CD4-positive, alpha-beta T cell (primary cell): ENCODE measurements around the gene FRRS1L. TPM values are rescaled to one million over a fixed set of nuclear protein-coding genes. Genes with fewer than 3 reads are reported as not detected.

Experiments used
- ATAC-seq: fragments of 200-7000 bp; cut with Tn5 transposase; one replicate; pipeline ENCODE4 v1.10.0; 2022; ENCODE audit warnings: mild to moderate bottlenecking; ENCODE audit not compliant: poor library complexity
- CTCF ChIA-PET: fragments of 350-600 bp; sonication (Branson Sonifier 250); formaldehyde crosslinking; loops from one replicate; lab custom pipeline; 2021; ENCODE audit warnings: antibody characterized with exemption, inconsistent platforms; lab: Charles Lee
- POLR2A ChIA-PET: fragments of 350-600 bp; sonication (Branson Sonifier 250); formaldehyde crosslinking; loops from one replicate; lab custom pipeline; 2021; ENCODE audit warnings: antibody characterized with exemption, inconsistent platforms; lab: Charles Lee
- DNase-seq, 14 experiments: peaks; one replicate each; pipeline ENCODE4 v3.0.0-alpha.2; 2013 to 2020; ENCODE audit warnings: mixed read lengths in 2 of 14
- H3K27ac ChIP-seq, 2 donors: one replicate each; pipeline versions ENCODE4 v1.5.1 to v1.7.0; 2013; ENCODE audit warnings: low read length in 2 of 2, low read depth in 1 of 2, mild to moderate bottlenecking in 1 of 2
- H3K27me3 ChIP-seq, 2 experiments: 1 replicate in 1 of 2; 2 replicates in 1 of 2; pipeline versions ENCODE4 v1.6.1 to v1.7.0; 2013; ENCODE audit warnings: low read length in 2 of 2, control low read depth in 1 of 2, mild to moderate bottlenecking in 1 of 2, moderate library complexity in 1 of 2; ENCODE audit not compliant: insufficient read depth in 2 of 2, control insufficient read depth in 1 of 2
- H3K36me3 ChIP-seq: one replicate; pipeline ENCODE4 v1.6.1; 2013; ENCODE audit warnings: low read length, control low read depth; ENCODE audit not compliant: insufficient read depth
- H3K4me1 ChIP-seq: one replicate; pipeline ENCODE4 v1.6.1; 2013; ENCODE audit warnings: low read length, control low read depth; ENCODE audit not compliant: insufficient read depth
- H3K4me3 ChIP-seq: one replicate; pipeline ENCODE4 v1.5.1; 2013; ENCODE audit warnings: mild to moderate bottlenecking, low read length, moderate library complexity
- H3K9me3 ChIP-seq, 2 experiments: 1 replicate in 1 of 2; 2 replicates in 1 of 2; pipeline versions ENCODE4 v1.6.1 to v1.7.0; 2013; ENCODE audit warnings: low read length in 2 of 2, mild to moderate bottlenecking in 2 of 2, control low read depth in 1 of 2, moderate library complexity in 1 of 2; ENCODE audit not compliant: control insufficient read depth in 1 of 2, insufficient read depth in 1 of 2
- H3K27ac Mint-ChIP-seq: one replicate; pipeline ENCODE4 v1.8.0; 2020; ENCODE audit warnings: mixed read lengths
- H3K27me3 Mint-ChIP-seq: one replicate; pipeline ENCODE4 v1.8.0; 2021; ENCODE audit warnings: mixed read lengths
- H3K36me3 Mint-ChIP-seq: one replicate; pipeline ENCODE4 v1.8.0; 2021; ENCODE audit warnings: low read depth, mixed read lengths
- H3K4me1 Mint-ChIP-seq: one replicate; pipeline ENCODE4 v1.8.0; 2021; ENCODE audit warnings: low read depth, mixed read lengths
- H3K4me3 Mint-ChIP-seq: one replicate; pipeline ENCODE4 v1.8.0; 2020; ENCODE audit warnings: mild to moderate bottlenecking, mixed read lengths
- H3K9me3 Mint-ChIP-seq: one replicate; pipeline ENCODE4 v1.8.0; 2020; ENCODE audit warnings: mixed read lengths
- intact Hi-C, 2 experiments: fragments of 100-400 bp; cut with DNase I in 1 of 2; cut with micrococcal nuclease in 1 of 2; formaldehyde crosslinking; loops; one replicate each; pipeline versions ENCODE4 v1.15.1 to v1.9.0; 2023 to 2025; cut with DNase I, micrococcal nuclease
- total RNA-seq, 174 experiments: library from RNA in 2 of 174; stranded (reverse) in 2 of 174; gene quantifications; one replicate each; pipeline ENCODE4 v1.2.3 and lab custom pipeline; 2021 to 2026
- TF ChIP-seq, protein P1 (sequence below): fragments of 200-600 bp; IDR thresholded peaks from one replicate; pipeline ENCODE4 v1.8.0; 2022; ENCODE audit warnings: antibody characterized with exemption, mild to moderate bottlenecking

Gene FRRS1L
- total RNA-seq, 2 experiments from 2014 or later = not detected

DNA sequence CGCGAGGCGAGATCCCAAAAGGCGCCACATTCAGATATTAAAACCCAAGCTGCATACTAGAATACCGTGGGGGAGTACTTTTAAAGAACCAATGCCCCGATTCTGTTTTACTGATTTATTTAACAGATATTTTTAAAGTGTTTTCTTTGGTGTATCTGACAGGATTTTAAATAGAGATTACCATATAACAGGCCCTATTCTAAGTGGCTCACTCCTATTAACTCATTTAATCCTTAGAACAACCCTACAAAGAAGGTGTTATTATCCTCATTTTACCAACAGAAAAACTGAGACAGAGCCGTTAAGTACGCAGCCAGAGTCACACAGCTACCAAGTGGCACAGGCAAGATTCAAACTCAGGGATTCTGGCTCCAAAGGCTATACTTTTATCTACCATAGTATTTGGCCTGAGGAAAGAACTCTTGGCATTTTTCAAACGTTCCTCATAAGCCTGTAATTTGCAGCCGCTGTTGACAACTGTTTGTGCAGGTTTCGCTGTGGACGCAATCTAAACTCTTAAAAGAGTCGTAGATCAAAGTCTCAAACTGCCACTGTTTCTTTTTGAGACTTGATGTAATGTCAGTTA is 46.8 kb downstream of the FRRS1L start:
- no peak for ATAC-seq
- no peaks in the 10 kb centered on the region for H3K9me3 Mint-ChIP-seq
- intact Hi-C loops = loop anchor here (1.0 to 10.0 kb wide), 3 partner anchors 10 to 1835 kb away; partner anchors contain the start of genes CTNNAL1 (in 1 of the 2) and RAD23B (in 1 of the 2)

GRCh38 chr9:109119439-109120203 is 47.4 kb downstream of the FRRS1L start, which contains the start of gene TMEM245:
Gene TMEM245, minus strand, starts transcription at chr9:109119947. Its CDS starts 34 bp downstream, at chr9:109119913.
- Histone ChIP-seq H3K27me3 (no peaks in the 10 kb centered on the region), H3K4me3 (peak within 1 kb of the TSS; percentile 94), H3K4me1 (peaks cover 47% of the 10 kb centered on the region), H3K36me3 (no peaks in the 10 kb centered on the region), H3K9me3 (no peaks in the 10 kb centered on the region), H3K27ac (peak within 1 kb of the TSS; percentile 55 to 68)
- ATAC-seq (peak; percentile 94), DNase-seq (peak; percentile 88 to 98 (median 92))
- intact Hi-C loops = loop anchor here (1.0 to 10.0 kb wide), 9 partner anchors 9 to 1835 kb away; partner anchors contain the start of genes ABITRAM (in 1 of the 2), CTNNAL1 (in 1 of the 2), ELP1 (in 1 of the 2) and RAD23B (in 1 of the 2)
- Mint-ChIP-seq H3K4me3 (peak within 1 kb of the TSS; percentile 97), H3K27me3 (no peaks in the 10 kb centered on the region), H3K9me3 (no peaks in the 10 kb centered on the region), H3K4me1 (peaks cover 39% of the 10 kb centered on the region), H3K36me3 (peaks cover 25% of the 10 kb centered on the region), H3K27ac (peak within 1 kb of the TSS; percentile 84)
- POLR2A ChIA-PET = interaction anchor here (0.6 to 3.4 kb wide), 14 partner anchors 8 to 186 kb away, joined by 3 to 31 read pairs (median 8); partner anchors contain the start of genes ABITRAM and ELP1
- CTCF ChIA-PET = interaction anchor here (0.6 to 0.9 kb wide), 3 partner anchors 8 to 1838 kb away, joined by 3 read pairs; no protein-coding TSS in a partner anchor
- TF ChIP-seq, protein P1, sequence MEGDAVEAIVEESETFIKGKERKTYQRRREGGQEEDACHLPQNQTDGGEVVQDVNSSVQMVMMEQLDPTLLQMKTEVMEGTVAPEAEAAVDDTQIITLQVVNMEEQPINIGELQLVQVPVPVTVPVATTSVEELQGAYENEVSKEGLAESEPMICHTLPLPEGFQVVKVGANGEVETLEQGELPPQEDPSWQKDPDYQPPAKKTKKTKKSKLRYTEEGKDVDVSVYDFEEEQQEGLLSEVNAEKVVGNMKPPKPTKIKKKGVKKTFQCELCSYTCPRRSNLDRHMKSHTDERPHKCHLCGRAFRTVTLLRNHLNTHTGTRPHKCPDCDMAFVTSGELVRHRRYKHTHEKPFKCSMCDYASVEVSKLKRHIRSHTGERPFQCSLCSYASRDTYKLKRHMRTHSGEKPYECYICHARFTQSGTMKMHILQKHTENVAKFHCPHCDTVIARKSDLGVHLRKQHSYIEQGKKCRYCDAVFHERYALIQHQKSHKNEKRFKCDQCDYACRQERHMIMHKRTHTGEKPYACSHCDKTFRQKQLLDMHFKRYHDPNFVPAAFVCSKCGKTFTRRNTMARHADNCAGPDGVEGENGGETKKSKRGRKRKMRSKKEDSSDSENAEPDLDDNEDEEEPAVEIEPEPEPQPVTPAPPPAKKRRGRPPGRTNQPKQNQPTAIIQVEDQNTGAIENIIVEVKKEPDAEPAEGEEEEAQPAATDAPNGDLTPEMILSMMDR = no peak

More for the DNA sequence above, 46.8 kb downstream of the FRRS1L start:
- no peak overlapping the region for H3K27ac ChIP-seq
- peak overlapping the region; percentile 94 for H3K4me3 ChIP-seq
- CTCF ChIA-PET = interaction anchor here (0.6 to 0.9 kb wide), 3 partner anchors 8 to 1839 kb away, joined by 3 read pairs; no protein-coding TSS in a partner anchor
- POLR2A ChIA-PET = interaction anchor here (0.6 to 3.4 kb wide), 13 partner anchors 9 to 186 kb away, joined by 3 to 31 read pairs (median 8); partner anchors contain the start of genes ABITRAM and ELP1
- H3K9me3 ChIP-seq = no peaks in the 10 kb centered on the region
- Mint-ChIP-seq H3K4me1 (peaks cover 33% of the 10 kb centered on the region), H3K4me3 (peak overlapping the region; percentile 97), H3K27ac (peak overlapping the region; percentile 84), H3K27me3 (no peaks in the 10 kb centered on the region), H3K36me3 (peaks cover 21% of the 10 kb centered on the region)
- H3K4me1 ChIP-seq = peaks cover 41% of the 10 kb centered on the region
- H3K27me3 ChIP-seq = no peaks in the 10 kb centered on the region
- no peaks in the 10 kb centered on the region for H3K36me3 ChIP-seq
- no peak for DNase-seq
- TF ChIP-seq, protein P1 = no peak

GRCh38 chr9:109118808-109119438 is 48.1 kb downstream of the FRRS1L start:
- H3K27ac Mint-ChIP-seq = peak overlapping the region; percentile 84
- no peaks in the 10 kb centered on the region for H3K36me3 ChIP-seq
- TF ChIP-seq, protein P1 = no peak
- ChIA-PET POLR2A (interaction anchor here (1.3 to 3.4 kb wide), 12 partner anchors 8 to 185 kb away, joined by 3 to 31 read pairs (median 10); partner anchors contain the start of genes ABITRAM and ELP1), CTCF (interaction anchor here (0.8 kb wide), 1 partner anchor 37 kb away, joined by 3 read pairs; no protein-coding TSS in a partner anchor)
- H3K4me1 Mint-ChIP-seq = peaks cover 46% of the 10 kb centered on the region
- H3K4me3 ChIP-seq = peak overlapping the region; percentile 94
- no peak for ATAC-seq
- no peaks in the 10 kb centered on the region for H3K27me3 ChIP-seq
- intact Hi-C loops = loop anchor here (2.0 to 5.0 kb wide), 6 partner anchors 16 to 187 kb away; partner anchors contain the start of genes ABITRAM (in 1 of the 2) and ELP1 (in 1 of the 2)
- peak overlapping the region; percentile 97 for H3K4me3 Mint-ChIP-seq
- peak overlapping the region in 1 of 2 donors; percentile 68 for H3K27ac ChIP-seq
- no peaks in the 10 kb centered on the region for H3K9me3 Mint-ChIP-seq
- peaks cover 31% of the 10 kb centered on the region for H3K36me3 Mint-ChIP-seq
- H3K27me3 Mint-ChIP-seq = no peaks in the 10 kb centered on the region
- peak in 4 of 14 experiments; percentile 6 to 25 (median 12) for DNase-seq
- peaks cover 54% of the 10 kb centered on the region for H3K4me1 ChIP-seq
- H3K9me3 ChIP-seq = no peaks in the 10 kb centered on the region
